Psoas muscle (tissue), 8 donors: ENCODE results near the gene HNRNPF. TPM values are rescaled to one million over a fixed set of nuclear protein-coding genes. Genes with fewer than 3 reads are reported as not detected.

Experiments used
- ATAC-seq, 4 donors: fragments of 200-7000 bp; cut with Tn5 transposase; one replicate each; pipeline ENCODE4 v1.9.1; 2020; ENCODE audit warnings: moderate library complexity in 3 of 4, mild to moderate bottlenecking in 2 of 4
- DNase-seq, 2 donors: peaks; one replicate each; pipeline ENCODE4 v3.0.0-alpha.2; 2020
- H3K27ac ChIP-seq: fragments of 200-600 bp; one replicate; pipeline ENCODE4 v1.8.0; 2022
- H3K27me3 ChIP-seq, 3 donors: fragments of 200-600 bp in 1 of 3; one replicate each; pipeline versions ENCODE4 v1.6.1 to v1.8.0; 2013 to 2022; ENCODE audit warnings: low read length in 2 of 3, mild to moderate bottlenecking in 2 of 3, moderate library complexity in 1 of 3; ENCODE audit not compliant: insufficient read depth in 3 of 3
- H3K36me3 ChIP-seq, 2 donors: fragments of 200-600 bp in 1 of 2; one replicate each; pipeline versions ENCODE4 v1.6.1 to v1.8.0; 2013 to 2022; ENCODE audit warnings: low read depth in 1 of 2, mild to moderate bottlenecking in 1 of 2, moderate library complexity in 1 of 2; ENCODE audit not compliant: insufficient read depth in 1 of 2
- H3K4me1 ChIP-seq: fragments of 200-600 bp; one replicate; pipeline ENCODE4 v1.8.0; 2022
- H3K4me3 ChIP-seq: fragments of 200-600 bp; one replicate; pipeline ENCODE4 v1.8.0; 2022; ENCODE audit warnings: mild to moderate bottlenecking
- H3K9me3 ChIP-seq: fragments of 200-600 bp; one replicate; pipeline ENCODE4 v1.8.0; 2022
- WGBS, 3 donors: extraction: QIAGEN DNeasy Blood & Tissue Kit; methylation state at CpG; one replicate each; pipeline versions ENCODE4 v1.1.6 to v1.1.7; 2013; 5-methylcytosine and 5-hydroxymethylcytosine counted together
- intact Hi-C, 2 donors: fragments of 100-400 bp; cut with DNase I; formaldehyde crosslinking; loops; one replicate each; pipeline versions ENCODE4 v1.11.0 to v1.14.2; 2022
- polyA plus RNA-seq, 3 donors: library from polyadenylated mRNA; stranded (reverse); fragments of 200-250 nt; gene quantifications; one replicate each; pipeline ENCODE4 v1.2.3, GENCODE V29; 2013
- total RNA-seq, 4 donors: library from RNA; stranded (reverse); fragmentation: NEBNext Ultra II Directional in 2 of 4; extraction: Animal tissue kit (Norgen Biotek cat#: 25700) in 2 of 4; gene quantifications; one replicate each; pipeline versions ENCODE4 v1.2.1 to v1.2.4, GENCODE V29; 2021 to 2023
- TF ChIP-seq, protein P1 (sequence below): fragments of 200-600 bp; IDR thresholded peaks from one replicate; pipeline ENCODE4 v1.8.0; 2022; ENCODE audit warnings: antibody characterized with exemption
- donor health status: healthy with polysubstance abuse.
- donor health status: DM: no; HTN: no; CAD: no; lungs with moderate emphysema.
- donor health status: Bipolar disorder and iron deficiency.
- donor health status: healthy.
- donor health status: DM: yes; HTN: yes; CAD: no.
- donor health status: DM: no; HTN: no; CAD: no.
- donor health status: DM: no; HTN: no; CAD: no.
- donor health status: DM: yes; HTN: yes; CAD: no.

HNRNPF gene
- total and polyA plus RNA-seq, 7 donors: 62.1 to 154 (median 89.7) TPM

DNA sequence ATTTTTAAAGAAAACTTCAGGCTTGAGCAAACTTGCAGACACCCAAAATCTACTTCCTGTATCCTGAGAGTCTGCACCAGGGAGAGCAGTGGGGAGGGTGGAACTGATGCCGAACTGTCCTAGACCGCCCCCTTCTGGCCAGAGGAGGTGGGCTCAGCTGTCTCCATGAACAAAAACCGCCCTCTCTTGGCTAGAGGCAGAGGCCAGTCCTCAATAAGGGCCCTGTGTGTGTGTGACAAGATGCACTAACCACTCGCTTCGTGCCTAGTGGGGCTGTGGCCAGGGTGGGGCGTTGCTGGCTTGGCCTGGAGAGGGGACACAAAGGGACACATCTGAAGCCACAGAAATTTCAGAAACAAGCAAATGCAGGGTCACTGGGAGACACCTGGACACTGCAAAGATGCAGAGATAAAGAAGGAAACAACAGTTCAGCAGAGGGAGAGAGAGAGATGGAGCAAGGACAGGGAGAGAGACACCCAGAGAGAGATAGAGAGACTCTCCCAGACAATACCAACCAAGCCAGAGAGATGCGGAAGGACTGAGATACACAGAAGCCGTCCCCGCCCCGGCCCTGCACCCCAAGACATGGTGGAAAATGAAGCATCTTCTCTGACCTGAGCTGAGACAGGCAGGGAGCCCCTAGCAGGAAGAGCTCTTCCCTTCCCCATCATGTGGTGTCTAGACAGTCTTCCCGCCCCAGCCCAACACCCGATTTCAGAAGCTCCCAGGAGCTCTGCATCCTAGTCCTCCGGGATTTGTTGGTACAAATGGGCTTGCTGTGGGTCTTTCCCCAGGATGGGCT is 60.3 kb downstream of the HNRNPF start:
- ATAC-seq (peak; percentile 91 to 93 (median 92)), DNase-seq (peak; percentile 74 to 85)
- Histone ChIP-seq H3K9me3 (no peaks in the 10 kb centered on the region), H3K4me1 (no peaks in the 10 kb centered on the region), H3K36me3 (no peaks in the 10 kb centered on the region), H3K27ac (no peak overlapping the region), H3K4me3 (no peak overlapping the region), H3K27me3 (peaks cover 0 to 12% (median 0%) of the 10 kb centered on the region in 3 donors)
- TF ChIP-seq, protein P1, sequence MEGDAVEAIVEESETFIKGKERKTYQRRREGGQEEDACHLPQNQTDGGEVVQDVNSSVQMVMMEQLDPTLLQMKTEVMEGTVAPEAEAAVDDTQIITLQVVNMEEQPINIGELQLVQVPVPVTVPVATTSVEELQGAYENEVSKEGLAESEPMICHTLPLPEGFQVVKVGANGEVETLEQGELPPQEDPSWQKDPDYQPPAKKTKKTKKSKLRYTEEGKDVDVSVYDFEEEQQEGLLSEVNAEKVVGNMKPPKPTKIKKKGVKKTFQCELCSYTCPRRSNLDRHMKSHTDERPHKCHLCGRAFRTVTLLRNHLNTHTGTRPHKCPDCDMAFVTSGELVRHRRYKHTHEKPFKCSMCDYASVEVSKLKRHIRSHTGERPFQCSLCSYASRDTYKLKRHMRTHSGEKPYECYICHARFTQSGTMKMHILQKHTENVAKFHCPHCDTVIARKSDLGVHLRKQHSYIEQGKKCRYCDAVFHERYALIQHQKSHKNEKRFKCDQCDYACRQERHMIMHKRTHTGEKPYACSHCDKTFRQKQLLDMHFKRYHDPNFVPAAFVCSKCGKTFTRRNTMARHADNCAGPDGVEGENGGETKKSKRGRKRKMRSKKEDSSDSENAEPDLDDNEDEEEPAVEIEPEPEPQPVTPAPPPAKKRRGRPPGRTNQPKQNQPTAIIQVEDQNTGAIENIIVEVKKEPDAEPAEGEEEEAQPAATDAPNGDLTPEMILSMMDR: peak; percentile 73
- 53 to 56% (median 54%) methylated on average over 13 of the region's 13 CpGs for WGBS, 3 donors
- intact Hi-C loops: loop anchor here in 1 of 2 donors (2.0 kb wide), 1 partner anchor 56 kb away; no protein-coding TSS in a partner anchor

DNA sequence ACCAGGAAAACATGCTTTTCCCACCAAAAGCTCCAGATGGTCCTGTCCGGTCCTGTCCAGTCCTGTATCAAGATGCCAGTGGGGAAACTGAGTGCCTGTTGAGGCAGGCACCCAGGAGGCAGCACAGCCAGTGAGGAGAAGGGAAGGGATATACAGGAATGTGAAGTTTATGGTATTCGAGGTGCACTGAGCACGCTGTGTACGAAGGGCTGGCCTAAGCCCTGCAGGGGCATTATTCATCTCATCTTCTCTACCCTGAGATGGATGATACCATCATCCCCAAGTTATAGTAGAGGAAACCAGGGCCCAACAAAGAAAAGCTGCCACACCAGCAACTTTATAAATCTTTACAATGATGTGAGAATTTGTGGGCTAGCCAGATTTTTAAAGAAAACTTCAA is 61.0 kb downstream of the HNRNPF start:
- Histone ChIP-seq H3K36me3 (no peaks in the 10 kb centered on the region), H3K27ac (no peak overlapping the region), H3K9me3 (no peaks in the 10 kb centered on the region), H3K4me1 (no peaks in the 10 kb centered on the region), H3K27me3 (peaks cover 0 to 12% (median 0%) of the 10 kb centered on the region in 3 donors), H3K4me3 (no peak overlapping the region)
- no peak for DNase-seq
- WGBS, 3 donors: 92 to 93% (median 93%) methylated on average over 4 of the region's 4 CpGs
- intact Hi-C loops: loop anchor here in 1 of 2 donors (2.0 kb wide), 2 partner anchors 55 to 59 kb away; no protein-coding TSS in a partner anchor
- ATAC-seq: no peak
- TF ChIP-seq, protein P1: no peak

- no peak overlapping the region for H3K4me3 ChIP-seq
- 63 to 75% (median 63%) methylated on average over 8 of the region's 8 CpGs for WGBS, 3 donors
- H3K36me3 ChIP-seq: no peaks in the 10 kb centered on the region
- intact Hi-C loops: no loop called here
- DNase-seq (no peak), ATAC-seq (no peak)
- no peaks in the 10 kb centered on the region for H3K9me3 ChIP-seq
- H3K27ac ChIP-seq: no peak overlapping the region
- no peaks in the 10 kb centered on the region for H3K4me1 ChIP-seq
- TF ChIP-seq, protein P1: no peak
- peaks cover 0 to 11% (median 2%) of the 10 kb centered on the region in 3 donors for H3K27me3 ChIP-seq
These were observed 64.9 kb downstream of the HNRNPF start for GRCh38 chr10:43344051-43344450.

DNA sequence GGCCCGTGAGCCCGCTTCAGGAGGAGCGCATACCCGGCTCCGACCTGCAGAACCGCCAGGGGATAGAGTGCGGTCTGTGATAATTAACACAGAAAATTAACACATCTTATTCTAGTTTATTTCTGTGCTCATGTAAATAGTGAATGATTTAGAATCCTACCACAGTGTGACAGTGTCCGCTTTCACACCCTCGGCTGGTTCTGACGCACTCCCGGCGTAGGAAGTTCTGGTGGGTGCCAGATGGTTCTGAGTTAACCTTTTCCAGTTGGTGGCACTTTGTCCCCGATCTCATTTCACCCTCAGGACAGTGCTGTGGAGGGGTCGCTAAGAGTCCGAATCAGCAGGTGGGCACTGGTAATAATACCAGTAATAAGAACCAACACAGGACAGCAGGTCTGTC is 65.9 kb downstream of the HNRNPF start:
- TF ChIP-seq, protein P1: no peak
- ATAC-seq: no peak
- no peaks in the 10 kb centered on the region for H3K4me1 ChIP-seq

More for the DNA sequence above, 65.9 kb downstream of the HNRNPF start:
- H3K4me3 ChIP-seq: no peak overlapping the region
- DNase-seq: no peak
- H3K27me3 ChIP-seq: peaks cover 0 to 19% (median 4%) of the 10 kb centered on the region in 3 donors
- no peak overlapping the region for H3K27ac ChIP-seq
- no peaks in the 10 kb centered on the region for H3K36me3 ChIP-seq
- no peaks in the 10 kb centered on the region for H3K9me3 ChIP-seq
- whole genome bisulfite sequencing, 3 donors: 90 to 93% (median 92%) methylated on average over 15 of the region's 15 CpGs
- intact Hi-C loops: no loop called here
